ENCODE data around the gene NAV1. TPM values are rescaled to one million over a fixed set of nuclear protein-coding genes. Genes with fewer than 3 reads are reported as not detected.

The NAV1 gene
- total and polyA plus RNA-seq, 4 donors, result 1.1 to 2.0 (median 1.3) TPM

GRCh38 chr1:201511396-201511940, 27.5 kb upstream of the NAV1 start (continued):
- TF ChIP-seq ZBTB33 (IDR thresholded peaks at IDR 0.05) (no peak), REST (IDR thresholded peaks at IDR 0.05) (no peak), RAD21 (IDR thresholded peaks at IDR 0.05) (no peak), FOXA1 (IDR thresholded peaks at IDR 0.05) (no peak)

GRCh38 chr1:201511941-201512539, 26.9 kb upstream of the NAV1 start:
- no peak for DNase-seq (ENCODE audit: low spot score)
- TF ChIP-seq NR2F2 (IDR thresholded peaks at IDR 0.05), result peak; percentile 85
- TF ChIP-seq GABPA (IDR thresholded peaks at IDR 0.05 in 1 of 2, conservative IDR thresholded peaks at IDR 0.05 in 1 of 2), result peak; percentile 20 to 47
- no peak for TF ChIP-seq ZBTB33 (IDR thresholded peaks at IDR 0.05)
- no peak for TF ChIP-seq TAF1 (conservative IDR thresholded peaks at IDR 0.05)
- TF ChIP-seq SP1 (IDR thresholded peaks at IDR 0.05), result peak; percentile 46
- no peak for TF ChIP-seq JUND (IDR thresholded peaks at IDR 0.05)
- TF ChIP-seq HNF4A (conservative IDR thresholded peaks at IDR 0.05), result no peak
- TF ChIP-seq CTCF (IDR thresholded peaks at IDR 0.05; ENCODE audit: low read depth, low read length, missing input control), result no peak
- TF ChIP-seq MAX (IDR thresholded peaks at IDR 0.05), result peak; percentile 33
- peak in 1 of 2 donors; percentile 55 for TF ChIP-seq RAD21 (IDR thresholded peaks at IDR 0.05)
- TF ChIP-seq FOXA2 (IDR thresholded peaks at IDR 0.05), result no peak
- TF ChIP-seq RXRA (IDR thresholded peaks at IDR 0.05), result peak; percentile 32 to 50
- no peak for TF ChIP-seq FOXA1 (IDR thresholded peaks at IDR 0.05)
- no peak for TF ChIP-seq YY1 (IDR thresholded peaks at IDR 0.05)
- no peak for TF ChIP-seq HNF4G (IDR thresholded peaks at IDR 0.05)
- TF ChIP-seq EGR1 (IDR thresholded peaks at IDR 0.05; ENCODE audit: low read depth in 2 of 2), result no peak
- TF ChIP-seq REST (IDR thresholded peaks at IDR 0.05), result no peak
- no peak for TF ChIP-seq ATF3 (IDR thresholded peaks at IDR 0.05)
- Histone ChIP-seq H3K9ac (ENCODE audit: low read depth in 1 of 2, low read length in 2 of 2) (peak overlapping the region; percentile 19 to 54), H3K27me3 (ENCODE audit: control insufficient read depth in 4 of 4, insufficient read depth in 4 of 4, low read length in 3 of 4) (no peaks in the 10 kb centered on the region), H3K36me3 (ENCODE audit: control insufficient read depth in 4 of 4, insufficient read depth in 3 of 4, low read depth in 1 of 4, low read length in 3 of 4) (no peaks in the 10 kb centered on the region), H3K4me3 (ENCODE audit: low read depth in 1 of 3, low read length in 3 of 3) (no peak overlapping the region), H3K4me1 (ENCODE audit: control insufficient read depth in 4 of 4, insufficient read depth in 4 of 4, low read length in 3 of 4) (peaks cover 10 to 29% (median 23%) of the 10 kb centered on the region in 4 donors), H3K27ac (ENCODE audit: low read depth in 1 of 2, low read length in 2 of 2) (peak overlapping the region; percentile 63 to 76), H3K9me3 (ENCODE audit: control insufficient read depth in 4 of 4, low read length in 3 of 4) (no peaks in the 10 kb centered on the region)
- 16% methylated on average over 6 of the region's 6 CpGs for WGBS
